ENCODE results near the gene PPM1F.
"Not testable (repeated sequence)": the region's sequence is repeated elsewhere in the genome, so short reads cannot be mapped to it uniquely, and the experiment has no call there.

PPM1F gene

GRCh38 chr22:21882754-21883333, 69.8 kb downstream of the PPM1F start:
- H2BK15ac ChIP-seq (ENCODE audit: low read depth, poor library complexity, severe bottlenecking); H3K18ac ChIP-seq (ENCODE audit: low read depth in 1 of 2, low read length in 2 of 2); H3K36me3 ChIP-seq (ENCODE audit: control insufficient read depth in 1 of 2, insufficient read depth in 2 of 2, low read depth in 1 of 2, low read length in 2 of 2); H2AFZ ChIP-seq (ENCODE audit: low read depth, low read length); H4K8ac ChIP-seq (ENCODE audit: low read length); H3K4me3 ChIP-seq (ENCODE audit: insufficient read depth in 1 of 2, low read depth in 1 of 2, low read length in 2 of 2); H3K14ac ChIP-seq (ENCODE audit: low read length in 2 of 2); H4K91ac ChIP-seq (ENCODE audit: low read length); H2BK5ac ChIP-seq (ENCODE audit: low read depth, low read length, poor library complexity, severe bottlenecking); H3K4me1 ChIP-seq (ENCODE audit: control insufficient read depth, insufficient read depth, low read depth, low read length); H3K9ac ChIP-seq (ENCODE audit: low read length); H3K4ac ChIP-seq (ENCODE audit: low read depth in 1 of 2, low read length in 2 of 2); H3K9me3 ChIP-seq (ENCODE audit: control insufficient read depth, low read length); H3K27me3 ChIP-seq (ENCODE audit: control insufficient read depth in 1 of 2, insufficient read depth in 1 of 2, low read length in 2 of 2); H2AK5ac ChIP-seq (ENCODE audit: low read length, severe bottlenecking); DNase-seq; H2BK120ac ChIP-seq (ENCODE audit: low read depth, low read length); H3K27ac ChIP-seq (ENCODE audit: low read length, poor library complexity, severe bottlenecking); H3K23ac ChIP-seq (ENCODE audit: low read length in 2 of 2); H2BK12ac ChIP-seq (ENCODE audit: low read length in 2 of 2); H3K4me2 ChIP-seq (ENCODE audit: low read length, poor library complexity, severe bottlenecking); H3K79me1 ChIP-seq (replicated peaks; ENCODE audit: low read length, poor library complexity, severe bottlenecking): not testable (repeated sequence)
- WGBS: no CpG with 5 or more reads among the region's 7 CpGs

- no peak overlapping the region for H4K8ac ChIP-seq (ENCODE audit: low read length)
- H3K27ac ChIP-seq (ENCODE audit: low read length, poor library complexity, severe bottlenecking): no peak overlapping the region
- no peaks in the 10 kb centered on the region for H3K36me3 ChIP-seq (ENCODE audit: control insufficient read depth in 1 of 2, insufficient read depth in 2 of 2, low read depth in 1 of 2, low read length in 2 of 2)
- H2AFZ ChIP-seq (ENCODE audit: low read depth, low read length): no peak overlapping the region
- H2AK5ac ChIP-seq (ENCODE audit: low read length, severe bottlenecking): no peak overlapping the region
- H3K4me1 ChIP-seq (ENCODE audit: control insufficient read depth, insufficient read depth, low read depth, low read length): no peaks in the 10 kb centered on the region
- no peak overlapping the region for H3K14ac ChIP-seq (ENCODE audit: low read length in 2 of 2)
- no peak for DNase-seq
- no peaks in the 10 kb centered on the region for H3K9me3 ChIP-seq (ENCODE audit: control insufficient read depth, low read length)
- H3K4me2 ChIP-seq (ENCODE audit: low read length, poor library complexity, severe bottlenecking): no peak overlapping the region
- 86% methylated on average over 6 of the region's 10 CpGs for WGBS
- H2BK15ac ChIP-seq (ENCODE audit: low read depth, poor library complexity, severe bottlenecking): no peak overlapping the region
- no peak overlapping the region for H3K4me3 ChIP-seq (ENCODE audit: insufficient read depth in 1 of 2, low read depth in 1 of 2, low read length in 2 of 2)
- H3K79me1 ChIP-seq (replicated peaks; ENCODE audit: low read length, poor library complexity, severe bottlenecking): no peaks in the 10 kb centered on the region
- no peak overlapping the region for H3K9ac ChIP-seq (ENCODE audit: low read length)
- H3K4ac ChIP-seq (ENCODE audit: low read depth in 1 of 2, low read length in 2 of 2): no peak overlapping the region
- H3K23ac ChIP-seq (ENCODE audit: low read length in 2 of 2): no peak overlapping the region
- no peak overlapping the region for H3K18ac ChIP-seq (ENCODE audit: low read depth in 1 of 2, low read length in 2 of 2)
- peaks cover 0 to 5% of the 10 kb centered on the region in 2 experiments for H3K27me3 ChIP-seq (ENCODE audit: control insufficient read depth in 1 of 2, insufficient read depth in 1 of 2, low read length in 2 of 2)
- H2BK120ac ChIP-seq (ENCODE audit: low read depth, low read length): no peak overlapping the region
- H2BK12ac ChIP-seq (ENCODE audit: low read length in 2 of 2): no peak overlapping the region
- no peak overlapping the region for H4K91ac ChIP-seq (ENCODE audit: low read length)
- no peak overlapping the region for H2BK5ac ChIP-seq (ENCODE audit: low read depth, low read length, poor library complexity, severe bottlenecking)
These were observed 70.6 kb downstream of the PPM1F start for GRCh38 chr22:21881841-21882753.

GRCh38 chr22:21876486-21877176, 76.0 kb downstream of the PPM1F start:
- no peaks in the 10 kb centered on the region for H3K79me1 ChIP-seq (replicated peaks; ENCODE audit: low read length, poor library complexity, severe bottlenecking)
- H2BK15ac ChIP-seq (ENCODE audit: low read depth, poor library complexity, severe bottlenecking): no peak overlapping the region
- WGBS: 81% methylated on average over 4 of the region's 4 CpGs
- no peak overlapping the region for H2AFZ ChIP-seq (ENCODE audit: low read depth, low read length)
- H3K36me3 ChIP-seq (ENCODE audit: control insufficient read depth in 1 of 2, insufficient read depth in 2 of 2, low read depth in 1 of 2, low read length in 2 of 2): no peaks in the 10 kb centered on the region
- no peak overlapping the region for H3K14ac ChIP-seq (ENCODE audit: low read length in 2 of 2)
- no peaks in the 10 kb centered on the region for H3K4me1 ChIP-seq (ENCODE audit: control insufficient read depth, insufficient read depth, low read depth, low read length)
- no peak overlapping the region for H2BK120ac ChIP-seq (ENCODE audit: low read depth, low read length)
- peaks cover 0 to under 1% of the 10 kb centered on the region in 2 experiments for H3K27me3 ChIP-seq (ENCODE audit: control insufficient read depth in 1 of 2, insufficient read depth in 1 of 2, low read length in 2 of 2)
- no peak overlapping the region for H3K27ac ChIP-seq (ENCODE audit: low read length, poor library complexity, severe bottlenecking)
- H3K4me2 ChIP-seq (ENCODE audit: low read length, poor library complexity, severe bottlenecking): no peak overlapping the region
- H3K4me3 ChIP-seq (ENCODE audit: insufficient read depth in 1 of 2, low read depth in 1 of 2, low read length in 2 of 2): no peak overlapping the region
- H2AK5ac ChIP-seq (ENCODE audit: low read length, severe bottlenecking): no peak overlapping the region
- no peak overlapping the region for H3K18ac ChIP-seq (ENCODE audit: low read depth in 1 of 2, low read length in 2 of 2)
- no peak overlapping the region for H2BK5ac ChIP-seq (ENCODE audit: low read depth, low read length, poor library complexity, severe bottlenecking)
- no peaks in the 10 kb centered on the region for H3K9me3 ChIP-seq (ENCODE audit: control insufficient read depth, low read length)
- H4K8ac ChIP-seq (ENCODE audit: low read length): no peak overlapping the region
- DNase-seq: peak; percentile 82
- no peak overlapping the region for H3K23ac ChIP-seq (ENCODE audit: low read length in 2 of 2)
- no peak overlapping the region for H3K4ac ChIP-seq (ENCODE audit: low read depth in 1 of 2, low read length in 2 of 2)
- no peak overlapping the region for H2BK12ac ChIP-seq (ENCODE audit: low read length in 2 of 2)
- peak overlapping the region; percentile 74 for H3K9ac ChIP-seq (ENCODE audit: low read length)
- no peak overlapping the region for H4K91ac ChIP-seq (ENCODE audit: low read length)

GRCh38 chr22:21874953-21875352, 77.7 kb downstream of the PPM1F start:
- not testable (repeated sequence) for H3K27me3 ChIP-seq (ENCODE audit: control insufficient read depth in 1 of 2, insufficient read depth in 1 of 2, low read length in 2 of 2)
- 78% methylated on average over 3 of the region's 4 CpGs for WGBS

More at GRCh38 chr22:21874953-21875352, 77.7 kb downstream of the PPM1F start:
- H2BK15ac ChIP-seq (ENCODE audit: low read depth, poor library complexity, severe bottlenecking); H2AFZ ChIP-seq (ENCODE audit: low read depth, low read length); H3K23ac ChIP-seq (ENCODE audit: low read length in 2 of 2); H3K79me1 ChIP-seq (replicated peaks; ENCODE audit: low read length, poor library complexity, severe bottlenecking); H3K27ac ChIP-seq (ENCODE audit: low read length, poor library complexity, severe bottlenecking); H4K91ac ChIP-seq (ENCODE audit: low read length); H3K9ac ChIP-seq (ENCODE audit: low read length); H2AK5ac ChIP-seq (ENCODE audit: low read length, severe bottlenecking); H3K4me2 ChIP-seq (ENCODE audit: low read length, poor library complexity, severe bottlenecking); H3K4me3 ChIP-seq (ENCODE audit: insufficient read depth in 1 of 2, low read depth in 1 of 2, low read length in 2 of 2); H3K36me3 ChIP-seq (ENCODE audit: control insufficient read depth in 1 of 2, insufficient read depth in 2 of 2, low read depth in 1 of 2, low read length in 2 of 2); H3K4me1 ChIP-seq (ENCODE audit: control insufficient read depth, insufficient read depth, low read depth, low read length); H3K4ac ChIP-seq (ENCODE audit: low read depth in 1 of 2, low read length in 2 of 2); H2BK12ac ChIP-seq (ENCODE audit: low read length in 2 of 2); H3K14ac ChIP-seq (ENCODE audit: low read length in 2 of 2); H2BK120ac ChIP-seq (ENCODE audit: low read depth, low read length); H2BK5ac ChIP-seq (ENCODE audit: low read depth, low read length, poor library complexity, severe bottlenecking); DNase-seq; H3K18ac ChIP-seq (ENCODE audit: low read depth in 1 of 2, low read length in 2 of 2); H3K9me3 ChIP-seq (ENCODE audit: control insufficient read depth, low read length); H4K8ac ChIP-seq (ENCODE audit: low read length): not testable (repeated sequence)

All from mesenchymal stem cell (in vitro differentiated cells and primary cell).